Middle frontal gyrus (tissue), 1 donor: ENCODE measurements around the gene DPF3.

Experiments used
- DNase-seq: peaks from one replicate; pipeline ENCODE4 v3.0.0-alpha.2; 2015; ENCODE audit warnings: low spot score; ENCODE audit errors: extremely low spot score

DPF3 gene

GRCh38 chr14:72800848-72801370, 93.0 kb downstream of the DPF3 start:
- no peak for DNase-seq

DNA sequence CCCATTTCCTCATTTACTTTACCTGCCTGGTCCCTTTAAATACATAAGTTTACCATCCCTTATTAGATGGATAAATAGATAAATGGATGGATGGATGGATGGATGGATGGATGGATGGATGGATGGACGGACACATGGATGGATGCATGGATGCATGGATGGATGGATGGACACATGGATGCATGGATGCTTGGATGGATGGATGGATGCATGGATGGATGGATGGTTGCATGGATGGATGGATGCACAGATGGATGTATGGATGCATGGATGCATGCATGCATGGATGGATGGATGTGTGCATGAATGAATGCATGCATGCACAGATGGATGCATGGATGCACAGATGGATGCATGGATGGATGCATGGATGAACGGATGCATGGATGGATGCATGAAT, 93.6 kb downstream of the DPF3 start:
- DNase-seq: no peak

DNA sequence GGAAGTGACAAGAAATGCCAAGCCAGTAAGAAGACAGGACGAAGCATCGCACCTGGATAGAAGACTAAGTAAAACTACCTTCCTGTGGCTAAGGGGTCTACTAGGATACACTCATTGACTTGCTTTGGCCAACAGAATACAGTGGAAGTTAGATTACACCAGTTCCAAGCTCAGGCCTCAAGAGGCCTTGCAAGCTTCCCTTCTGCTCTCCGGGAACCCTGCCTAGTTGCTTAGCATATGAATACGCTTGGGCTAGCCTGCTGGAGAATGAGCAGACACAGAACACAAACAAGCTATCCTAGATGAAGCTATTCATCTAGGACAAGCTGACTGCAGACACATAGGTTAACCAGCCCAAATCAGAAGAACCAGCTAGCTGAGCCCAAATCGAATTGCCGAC, 97.0 kb downstream of the DPF3 start:
- DNase-seq: no peak

GRCh38 chr14:72793156-72793939, 100.6 kb downstream of the DPF3 start:
- DNase-seq: no peak

GRCh38 chr14:72792051-72792788, 101.7 kb downstream of the DPF3 start:
- DNase-seq: peak; percentile 33

GRCh38 chr14:72790887-72791566, 102.9 kb downstream of the DPF3 start:
- DNase-seq: no peak

DNA sequence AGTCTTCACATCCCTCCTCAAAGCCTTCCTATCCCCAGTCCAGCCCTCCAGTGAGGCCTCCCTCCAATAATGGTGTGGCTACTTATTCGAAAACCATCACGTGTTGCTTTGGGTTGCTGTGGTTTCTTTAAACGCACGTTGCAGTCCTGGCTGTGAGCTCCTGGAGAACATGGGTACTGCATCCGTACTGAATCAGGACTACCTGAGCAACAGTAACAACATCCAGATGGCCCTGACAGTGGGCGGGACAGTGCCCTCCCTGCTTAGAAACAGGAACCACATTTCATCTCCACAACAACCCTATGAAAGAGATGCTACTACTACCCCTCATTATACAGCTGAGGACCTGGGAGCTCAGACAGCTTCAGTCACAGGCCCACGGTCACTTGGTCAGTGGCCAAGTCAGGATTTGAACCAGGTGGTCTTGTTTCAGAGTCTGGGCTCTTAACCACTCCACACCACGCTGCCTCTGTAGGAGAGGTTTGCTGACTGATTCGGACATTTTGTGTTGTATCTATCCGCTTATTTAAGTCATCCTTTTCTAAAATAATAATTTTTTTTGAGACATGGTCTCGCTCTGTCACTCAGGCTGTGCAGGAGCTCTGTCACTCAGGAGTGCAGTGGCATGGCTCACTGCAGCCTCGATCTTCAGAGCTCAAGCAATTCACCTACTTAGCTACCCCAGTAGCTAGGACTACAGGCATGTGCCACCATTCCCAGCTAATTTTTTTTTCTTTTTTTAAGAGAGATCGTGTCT, 104.8 kb downstream of the DPF3 start:
- no peak for DNase-seq

DNA sequence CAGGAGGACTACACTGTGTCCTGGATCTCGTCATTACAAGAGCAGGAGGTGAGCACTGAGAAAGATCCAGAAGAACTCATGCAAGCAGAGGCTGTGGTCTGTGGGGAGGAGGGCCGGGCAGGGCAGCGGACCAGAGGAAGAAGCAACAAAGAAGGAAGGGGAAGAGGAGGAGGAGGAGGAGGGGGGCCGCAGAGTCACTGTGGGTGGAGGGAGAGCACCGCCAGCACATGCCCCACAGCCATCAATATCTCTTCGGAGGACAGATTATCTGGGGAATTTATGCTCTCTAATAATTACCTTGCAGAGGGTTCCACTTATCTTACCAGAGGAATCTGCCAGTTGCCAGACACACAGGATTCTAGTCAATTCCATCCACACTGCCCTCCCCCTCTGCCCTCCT, 105.6 kb downstream of the DPF3 start:
- no peak for DNase-seq

- DNase-seq: no peak
These were observed 106.1 kb downstream of the DPF3 start for GRCh38 chr14:72787841-72788240.

- no peak for DNase-seq
These were observed 107.2 kb downstream of the DPF3 start for GRCh38 chr14:72786378-72787350.

DNA sequence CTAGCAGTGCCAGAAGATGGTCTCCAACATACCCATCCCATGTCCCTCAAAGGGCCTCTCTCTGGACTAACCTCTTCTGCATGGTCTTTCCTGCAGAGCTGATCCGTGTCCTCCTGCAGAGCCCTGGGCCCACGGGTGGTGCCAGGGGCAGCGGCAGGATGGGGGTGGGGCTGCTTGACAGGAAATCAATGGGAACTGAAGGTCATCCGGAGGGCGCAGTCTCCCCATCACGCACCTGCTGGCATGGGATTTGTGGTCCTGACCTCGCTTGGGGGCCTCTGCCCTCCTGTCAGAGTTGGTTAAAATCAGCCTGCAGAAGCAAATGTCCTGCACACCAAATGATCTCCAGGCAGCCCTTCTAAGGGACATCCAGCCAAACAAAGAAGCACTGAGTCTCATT, 110.2 kb downstream of the DPF3 start:
- DNase-seq: no peak

GRCh38 chr14:72782817-72783216, 111.1 kb downstream of the DPF3 start:
- DNase-seq: no peak

GRCh38 chr14:72781561-72782508, 112.1 kb downstream of the DPF3 start:
- DNase-seq: no peak

DNA sequence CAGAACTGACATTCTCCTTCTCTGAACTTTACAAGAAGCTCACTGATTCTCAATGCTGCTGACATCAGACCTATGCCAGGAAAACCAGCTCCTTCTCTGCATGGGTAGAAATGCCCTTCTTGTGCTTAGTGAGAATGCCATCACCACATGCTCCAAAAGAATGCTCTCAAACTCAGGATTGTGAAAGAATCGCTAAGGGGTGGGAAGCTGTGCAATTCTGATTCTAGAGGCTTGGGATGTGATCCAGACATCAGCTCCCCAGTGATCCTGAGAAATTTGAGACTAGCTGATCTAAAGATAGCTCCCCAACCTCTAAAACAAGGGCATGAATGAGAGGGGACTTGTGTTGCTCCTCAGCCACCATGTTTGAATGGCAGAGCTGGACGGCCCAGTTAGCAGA, 113.2 kb downstream of the DPF3 start:
- DNase-seq: no peak

DNA sequence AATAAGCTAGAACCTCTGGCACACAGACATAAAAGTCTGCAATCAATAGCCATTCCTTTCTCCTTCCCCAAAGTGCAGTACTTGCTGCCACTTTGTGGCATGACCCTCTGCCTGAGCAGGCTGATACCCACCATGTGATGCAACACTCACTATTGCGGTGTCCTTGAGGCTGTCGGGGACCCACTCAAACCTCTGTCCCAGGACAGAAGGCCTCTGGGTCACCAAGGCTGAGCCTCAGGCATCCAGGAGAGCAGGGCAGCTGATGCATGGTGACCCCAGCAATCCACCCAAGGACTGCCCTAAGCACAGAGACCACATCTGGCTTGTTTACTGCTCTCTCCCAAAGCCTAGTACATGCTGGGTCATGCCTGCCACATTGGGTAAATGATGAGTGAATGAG, 114.2 kb downstream of the DPF3 start:
- DNase-seq: no peak

DNA sequence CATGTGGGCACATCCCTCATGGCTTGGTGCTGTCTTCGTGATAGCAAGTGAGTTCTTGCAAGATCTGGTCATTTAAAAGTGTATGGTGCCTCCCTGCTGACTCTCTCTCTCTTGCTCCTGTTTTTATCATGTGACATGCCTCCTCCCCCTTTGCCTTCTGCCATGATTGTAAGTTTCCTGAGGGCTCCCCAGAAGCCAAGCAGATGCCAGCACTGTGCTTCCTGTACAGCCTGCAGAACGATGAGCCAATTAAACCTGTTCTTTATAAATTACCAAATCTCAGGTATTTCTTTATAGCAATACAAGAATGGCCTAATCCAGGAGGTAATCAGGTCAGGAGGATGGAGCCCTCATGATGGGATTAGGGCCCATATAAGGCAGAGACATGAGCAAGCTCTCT, 116.3 kb downstream of the DPF3 start:
- no peak for DNase-seq

- no peak for DNase-seq
These were observed 117.1 kb downstream of the DPF3 start for GRCh38 chr14:72776701-72777261.

- DNase-seq: no peak
These were observed 117.9 kb downstream of the DPF3 start for GRCh38 chr14:72775923-72776554.
